Stimulated activated CD8-positive, alpha-beta memory T cell treated with anti-CD3 and anti-CD28 coated beads, Interleukin-12 subunit alpha, Interleukin-12 subunit beta, amount 100 ng/mL, for 4 hours (primary cell): ENCODE measurements around the gene ZNF17.
"Not testable (repeated sequence)": the region's sequence is repeated elsewhere in the genome, so short reads cannot be mapped to it uniquely, and the experiment has no call there.

ENCODE experiments used
- DNase-seq: peaks from one replicate; pipeline ENCODE4 v3.0.0-alpha.2; 2020; ENCODE audit warnings: low read depth

The ZNF17 gene

GRCh38 chr19:57410877-57411671 is at the start of gene ZNF17:
ZNF17 (plus strand) TSS chr19:57411161; CDS start chr19:57413616, 2,455 bp downstream.
- DNase-seq = peak; percentile 80

GRCh38 chr19:57362419-57362818 is 48.5 kb upstream of the ZNF17 start:
- DNase-seq = no peak

GRCh38 chr19:57362997-57363687 is 47.8 kb upstream of the ZNF17 start, which contains the start of the genes TRAPPC2B and ZNF547:
TRAPPC2B (plus strand) TSS chr19:57363551; CDS start chr19:57364834, 1,283 bp downstream.
ZNF547 (plus strand) TSS chr19:57363551; CDS start chr19:57368556, 5,005 bp downstream.
- peak; percentile 98 for DNase-seq

- no peak for DNase-seq
Measured at GRCh38 chr19:57363688-57364181, 47.2 kb upstream of the ZNF17 start.

GRCh38 chr19:57366776-57367175 is 44.2 kb upstream of the ZNF17 start:
- DNase-seq = no peak

DNA sequence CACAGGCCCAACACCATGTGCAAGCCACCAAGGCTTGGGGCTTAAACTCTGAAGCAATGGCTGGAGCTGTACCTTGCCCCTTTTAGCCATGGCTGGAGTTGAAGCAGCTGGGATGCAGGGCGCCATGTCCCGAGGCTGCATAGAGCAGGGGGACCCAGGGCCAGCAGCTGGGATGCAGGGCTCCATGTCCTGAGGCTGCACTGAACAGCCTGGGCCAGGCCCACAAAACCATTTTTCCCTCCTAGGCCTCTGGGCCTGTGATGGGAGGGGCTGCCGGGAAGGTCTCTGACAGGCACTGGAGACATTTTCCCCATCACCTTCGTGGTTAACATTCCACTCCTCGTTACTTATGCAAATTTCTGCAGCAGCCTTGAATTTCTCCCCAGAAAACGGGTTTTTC is 36.8 kb upstream of the ZNF17 start:
- no peak for DNase-seq

DNA sequence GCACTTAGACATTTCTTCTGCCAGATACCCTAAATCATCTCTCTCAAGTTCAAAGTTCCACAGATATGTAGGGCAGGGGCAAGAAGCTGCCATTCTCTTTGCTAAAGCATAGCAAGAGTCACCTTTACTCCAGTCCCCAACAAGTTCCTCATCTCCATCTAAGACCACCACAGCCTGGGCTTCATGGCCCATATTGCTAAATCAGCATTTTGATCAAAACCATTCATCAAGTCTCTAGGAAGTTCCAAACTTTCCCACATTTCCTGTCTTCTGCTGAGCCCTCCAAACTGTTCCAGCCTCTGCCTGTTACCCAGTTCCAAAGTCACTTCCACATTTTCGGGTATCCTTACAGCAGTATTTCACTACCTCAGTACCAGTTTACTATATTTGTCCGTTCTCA is 36.3 kb upstream of the ZNF17 start:
- DNase-seq = not testable (repeated sequence)

- DNase-seq = no peak
Measured at GRCh38 chr19:57376151-57376550, 34.8 kb upstream of the ZNF17 start.

- DNase-seq = no peak
Measured at GRCh38 chr19:57377498-57378146, 33.3 kb upstream of the ZNF17 start.

DNA sequence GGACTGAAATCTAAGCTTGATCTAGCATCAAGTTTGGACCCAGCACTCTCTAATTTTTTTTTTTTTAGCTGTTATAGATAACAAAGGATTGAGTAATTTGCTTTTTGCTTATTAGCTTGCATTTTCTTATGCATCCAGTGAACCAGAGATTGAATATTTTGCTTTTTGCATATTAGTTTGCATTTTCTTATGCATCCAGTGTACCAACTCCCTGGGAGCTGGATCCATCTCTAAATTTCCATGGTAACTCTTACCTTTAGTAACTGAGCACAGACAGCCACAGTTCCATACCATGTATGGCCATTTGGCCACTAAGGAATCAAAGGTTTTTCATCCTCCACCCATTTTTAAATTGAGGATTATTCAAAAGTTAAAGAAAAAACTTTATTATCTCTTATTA is 30.0 kb upstream of the ZNF17 start:
- DNase-seq = no peak

- DNase-seq = no peak
Measured at GRCh38 chr19:57382806-57383488, 28.0 kb upstream of the ZNF17 start.

GRCh38 chr19:57389194-57389729 is 21.7 kb upstream of the ZNF17 start:
- DNase-seq = no peak

DNA sequence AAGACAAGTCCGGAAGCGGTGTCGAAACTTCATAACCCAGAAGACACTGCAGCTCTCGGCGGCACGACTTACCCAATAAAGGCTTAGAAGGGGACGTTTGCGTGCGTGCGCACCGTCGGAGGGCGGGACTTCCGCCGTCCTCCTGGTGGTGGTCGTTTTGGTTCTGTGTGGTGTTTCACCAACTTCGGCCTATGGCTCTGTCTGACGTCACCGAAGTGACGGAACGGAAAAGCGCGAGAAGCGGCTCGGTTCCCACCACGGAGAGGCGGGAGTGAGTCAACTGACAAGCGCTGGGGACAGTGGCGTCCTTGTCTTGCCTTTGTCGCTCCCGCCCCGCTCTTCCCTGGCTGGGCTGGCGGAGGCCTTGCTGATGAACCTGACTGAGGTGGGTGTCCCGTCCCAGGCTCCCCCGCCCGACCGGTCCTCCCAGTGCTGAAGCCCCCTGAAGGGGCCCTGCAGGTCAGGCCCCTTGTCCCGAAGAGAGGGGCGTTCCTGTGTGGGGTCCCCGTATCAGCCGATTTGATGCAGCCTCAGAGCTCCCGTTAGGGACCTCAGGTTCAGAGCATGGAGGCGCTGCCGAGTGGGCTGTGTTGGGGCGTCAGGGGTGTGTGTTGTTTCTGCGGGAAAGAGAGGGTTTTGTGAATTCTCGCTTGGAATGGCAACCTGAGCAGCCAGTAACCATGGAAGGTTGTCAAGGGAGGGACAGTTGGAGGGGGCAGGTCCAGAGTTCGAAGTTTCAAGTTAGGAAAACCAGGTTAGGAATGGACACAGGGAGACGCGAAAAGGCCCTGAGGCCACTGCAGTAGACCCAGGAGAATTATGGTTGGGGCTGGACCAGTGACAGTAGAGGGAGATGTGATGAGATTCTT is 21.0 kb upstream of the ZNF17 start, which contains the start of gene ZNF548:
Gene ZNF548, plus strand, starts transcription at position 125 of the 869 bp plus-strand sequence. Its CDS starts 246 bp downstream, at position 371.
- DNase-seq = peak; percentile 99

GRCh38 chr19:57395710-57396109 is 15.3 kb upstream of the ZNF17 start:
- DNase-seq = no peak

DNA sequence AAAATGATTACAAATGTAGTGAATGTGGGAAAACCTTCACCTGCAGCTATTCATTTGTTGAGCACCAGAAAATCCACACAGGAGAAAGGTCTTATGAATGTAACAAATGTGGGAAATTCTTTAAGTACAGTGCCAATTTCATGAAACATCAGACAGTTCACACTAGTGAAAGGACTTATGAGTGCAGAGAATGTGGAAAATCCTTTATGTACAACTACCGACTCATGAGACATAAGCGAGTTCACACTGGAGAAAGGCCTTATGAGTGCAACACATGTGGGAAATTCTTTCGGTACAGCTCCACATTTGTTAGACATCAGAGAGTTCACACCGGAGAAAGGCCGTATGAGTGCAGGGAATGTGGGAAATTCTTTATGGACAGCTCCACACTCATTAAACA is 12.1 kb upstream of the ZNF17 start:
- no peak for DNase-seq

- no peak for DNase-seq
Measured at GRCh38 chr19:57403737-57404563, 7.0 kb upstream of the ZNF17 start.

GRCh38 chr19:57406516-57407123 is 4.3 kb upstream of the ZNF17 start:
- peak; percentile 47 for DNase-seq

GRCh38 chr19:57419439-57419838 is 8.5 kb downstream of the ZNF17 start:
- DNase-seq = no peak

DNA sequence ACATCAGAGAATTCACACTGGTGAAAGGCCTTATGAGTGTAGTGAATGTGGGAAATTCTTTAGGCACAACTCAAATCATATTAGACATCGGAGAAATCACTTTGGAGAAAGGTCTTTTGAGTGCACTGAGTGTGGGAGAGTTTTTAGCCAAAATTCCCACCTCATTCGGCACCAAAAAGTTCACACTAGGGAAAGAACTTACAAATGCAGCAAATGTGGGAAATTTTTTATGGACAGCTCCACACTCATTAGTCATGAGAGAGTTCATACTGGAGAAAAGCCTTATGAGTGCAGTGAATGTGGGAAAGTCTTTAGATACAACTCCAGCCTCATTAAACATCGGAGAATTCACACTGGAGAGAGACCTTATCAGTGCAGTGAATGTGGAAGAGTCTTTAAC is 10.1 kb downstream of the ZNF17 start:
- DNase-seq = no peak
